GM12801 (cell line): Measurements from ENCODE around the gene NACAD.

Experiments used
- TF ChIP-seq, protein P1 (sequence below): IDR thresholded peaks from one replicate; pipeline ENCODE4 v1.5.1; 2011; ENCODE audit warnings: control low read depth; ENCODE audit not compliant: insufficient read length; ENCODE audit errors: extremely low read depth

The NACAD gene

DNA sequence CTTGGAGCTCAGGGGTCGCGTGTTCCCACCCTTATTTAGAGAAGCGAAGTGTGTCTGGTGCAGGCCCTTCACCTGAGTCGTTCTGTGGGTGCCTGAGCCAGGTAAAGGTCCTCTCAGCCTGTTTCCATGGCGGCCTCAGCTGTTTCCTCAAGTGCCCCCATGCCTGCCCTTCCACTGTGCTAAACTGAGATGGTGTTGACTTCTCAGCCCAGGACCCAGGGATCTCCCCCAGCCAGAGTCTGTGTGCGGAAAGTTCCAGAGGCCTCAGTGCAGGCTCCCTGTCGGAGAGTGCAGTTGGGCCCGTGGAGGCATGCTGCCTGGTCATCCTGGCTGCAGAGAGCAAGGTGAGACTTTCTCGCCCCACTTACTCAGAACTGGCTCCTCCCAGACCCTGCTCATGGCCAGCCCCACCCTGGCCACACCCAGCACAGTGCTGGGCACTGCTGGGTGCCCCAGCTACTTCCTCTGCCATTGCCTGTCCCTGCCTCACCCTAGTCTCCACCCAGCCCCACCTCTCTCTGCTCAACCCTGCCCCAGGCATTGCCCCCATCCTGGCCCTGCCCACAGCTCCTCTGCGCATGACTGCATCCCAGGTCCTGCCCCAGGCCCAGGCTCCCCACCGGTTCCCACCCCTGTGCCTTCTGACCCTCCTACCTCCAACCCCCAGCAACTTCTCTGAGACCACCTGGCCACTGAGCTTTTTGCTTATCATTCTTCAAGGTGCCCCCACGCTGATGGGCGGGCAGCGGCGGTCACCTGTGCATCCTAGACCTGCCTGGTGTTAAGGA, 20.3 kb downstream of the NACAD start:
- TF ChIP-seq, protein P1, sequence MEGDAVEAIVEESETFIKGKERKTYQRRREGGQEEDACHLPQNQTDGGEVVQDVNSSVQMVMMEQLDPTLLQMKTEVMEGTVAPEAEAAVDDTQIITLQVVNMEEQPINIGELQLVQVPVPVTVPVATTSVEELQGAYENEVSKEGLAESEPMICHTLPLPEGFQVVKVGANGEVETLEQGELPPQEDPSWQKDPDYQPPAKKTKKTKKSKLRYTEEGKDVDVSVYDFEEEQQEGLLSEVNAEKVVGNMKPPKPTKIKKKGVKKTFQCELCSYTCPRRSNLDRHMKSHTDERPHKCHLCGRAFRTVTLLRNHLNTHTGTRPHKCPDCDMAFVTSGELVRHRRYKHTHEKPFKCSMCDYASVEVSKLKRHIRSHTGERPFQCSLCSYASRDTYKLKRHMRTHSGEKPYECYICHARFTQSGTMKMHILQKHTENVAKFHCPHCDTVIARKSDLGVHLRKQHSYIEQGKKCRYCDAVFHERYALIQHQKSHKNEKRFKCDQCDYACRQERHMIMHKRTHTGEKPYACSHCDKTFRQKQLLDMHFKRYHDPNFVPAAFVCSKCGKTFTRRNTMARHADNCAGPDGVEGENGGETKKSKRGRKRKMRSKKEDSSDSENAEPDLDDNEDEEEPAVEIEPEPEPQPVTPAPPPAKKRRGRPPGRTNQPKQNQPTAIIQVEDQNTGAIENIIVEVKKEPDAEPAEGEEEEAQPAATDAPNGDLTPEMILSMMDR = no peak

DNA sequence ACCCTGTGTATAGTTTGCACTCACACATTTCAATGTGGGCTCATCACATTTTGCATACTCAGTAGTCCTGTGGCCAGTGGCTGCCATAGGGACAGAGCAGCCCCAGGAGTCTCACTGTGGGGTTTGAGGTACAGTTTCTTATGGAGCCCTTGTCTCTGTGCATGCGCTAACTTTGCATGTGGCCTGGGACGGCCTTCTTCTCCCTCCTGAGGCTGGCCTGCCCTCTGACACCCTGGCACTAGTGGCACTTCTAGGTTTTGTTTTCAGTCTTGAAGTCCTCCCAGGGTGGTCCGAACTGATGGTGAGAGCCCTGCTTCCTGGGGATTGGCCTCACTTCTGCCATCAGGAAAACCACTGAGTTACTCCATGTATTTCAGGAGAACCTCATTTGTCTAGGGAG, 21.2 kb downstream of the NACAD start:
- TF ChIP-seq, protein P1 = no peak

DNA sequence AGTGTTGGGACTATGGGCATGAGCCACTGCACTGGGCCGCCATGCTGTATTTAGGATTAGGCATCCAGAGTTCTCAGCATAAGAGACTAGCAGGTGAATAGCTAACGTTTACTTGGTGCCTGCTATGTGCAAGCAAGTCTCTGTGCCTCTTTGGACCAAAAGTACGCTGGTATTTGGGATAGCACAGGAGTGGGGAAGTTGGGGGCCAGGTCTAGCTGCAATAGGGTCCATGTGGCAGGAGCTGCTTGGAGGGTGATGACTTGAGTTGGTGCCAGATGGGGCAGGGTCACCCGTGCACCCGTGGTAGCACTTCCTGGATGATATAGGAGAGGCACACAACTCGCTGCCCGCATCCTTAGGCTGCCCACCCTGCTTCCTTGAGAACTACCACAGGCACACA, 22.4 kb downstream of the NACAD start:
- TF ChIP-seq, protein P1 = no peak

DNA sequence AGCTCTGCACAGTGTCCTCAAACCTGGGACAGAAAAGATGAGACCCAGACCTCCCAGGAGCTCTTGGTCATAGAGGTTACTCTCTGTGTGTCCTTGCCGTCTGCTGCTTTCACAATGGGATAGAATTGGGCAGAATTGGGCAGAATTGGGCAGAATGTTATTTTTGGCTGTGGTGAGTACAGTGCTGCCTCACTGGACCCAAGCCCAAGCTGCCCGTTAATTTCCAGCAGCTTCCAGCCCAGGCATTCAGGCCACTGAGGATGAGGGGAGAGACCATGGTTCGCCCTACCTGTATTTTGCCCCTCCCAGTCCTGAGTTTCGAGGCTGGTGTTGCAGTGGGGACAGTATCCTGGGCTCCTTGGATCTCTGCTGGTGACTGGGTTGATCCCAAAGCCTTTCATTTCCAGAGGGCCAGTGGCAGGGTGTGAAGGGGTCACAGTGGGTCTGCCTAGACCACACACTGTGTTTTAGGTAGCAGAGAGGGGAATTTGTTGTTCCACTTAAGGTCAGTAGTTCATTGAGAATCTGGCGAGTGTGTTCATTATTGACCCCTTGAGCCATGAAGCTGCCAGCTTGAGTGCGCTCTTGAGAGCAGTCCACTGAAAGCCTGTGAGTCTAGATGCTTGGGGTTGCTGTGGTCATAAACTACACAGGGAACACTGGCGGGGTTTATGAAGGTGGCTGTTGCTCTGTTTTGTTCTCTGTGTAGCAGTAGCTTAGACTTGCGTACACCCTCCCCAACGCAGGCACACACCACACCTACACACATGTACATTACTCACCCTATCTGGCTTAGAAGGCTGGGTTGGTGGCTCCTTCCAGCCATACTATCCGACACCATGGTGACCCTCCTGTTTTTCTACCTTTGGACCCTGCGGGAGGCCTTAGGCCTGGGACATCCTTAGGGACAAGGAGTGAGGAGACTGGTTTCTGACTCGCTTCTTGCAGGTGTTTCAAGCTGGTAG, 23.5 kb downstream of the NACAD start:
- TF ChIP-seq, protein P1 = no peak

DNA sequence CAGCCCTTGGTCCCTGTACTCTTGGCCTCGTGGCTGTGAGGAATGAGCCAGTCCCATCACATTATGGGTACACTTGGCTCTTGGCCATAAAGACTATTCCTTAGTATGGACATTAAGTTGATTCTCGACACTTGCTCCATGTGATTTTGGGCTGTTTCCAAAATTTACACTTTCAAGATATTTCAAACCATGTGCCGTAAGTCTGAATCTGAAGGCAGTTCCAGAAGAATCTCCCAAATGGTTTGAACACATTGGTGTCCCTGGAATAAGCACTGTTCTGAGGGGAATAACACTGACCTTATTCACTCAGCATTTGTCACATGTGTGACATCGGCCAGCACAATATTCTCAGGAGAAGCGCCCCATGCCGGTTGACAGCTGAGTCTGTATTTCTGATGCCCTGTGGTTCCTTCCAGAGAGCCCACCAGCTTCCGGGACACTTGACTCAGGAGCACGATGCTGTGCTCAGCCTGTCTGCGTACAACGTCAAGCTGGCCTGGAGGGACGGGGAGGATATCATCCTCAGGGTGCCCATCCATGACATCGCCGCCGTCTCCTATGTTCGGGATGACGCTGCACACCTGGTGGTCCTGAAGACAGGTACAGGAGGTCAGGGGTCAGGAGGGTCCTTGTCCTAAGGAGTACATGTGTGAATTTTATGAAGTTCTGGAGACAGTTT, 24.6 kb downstream of the NACAD start:
- TF ChIP-seq, protein P1 = no peak

DNA sequence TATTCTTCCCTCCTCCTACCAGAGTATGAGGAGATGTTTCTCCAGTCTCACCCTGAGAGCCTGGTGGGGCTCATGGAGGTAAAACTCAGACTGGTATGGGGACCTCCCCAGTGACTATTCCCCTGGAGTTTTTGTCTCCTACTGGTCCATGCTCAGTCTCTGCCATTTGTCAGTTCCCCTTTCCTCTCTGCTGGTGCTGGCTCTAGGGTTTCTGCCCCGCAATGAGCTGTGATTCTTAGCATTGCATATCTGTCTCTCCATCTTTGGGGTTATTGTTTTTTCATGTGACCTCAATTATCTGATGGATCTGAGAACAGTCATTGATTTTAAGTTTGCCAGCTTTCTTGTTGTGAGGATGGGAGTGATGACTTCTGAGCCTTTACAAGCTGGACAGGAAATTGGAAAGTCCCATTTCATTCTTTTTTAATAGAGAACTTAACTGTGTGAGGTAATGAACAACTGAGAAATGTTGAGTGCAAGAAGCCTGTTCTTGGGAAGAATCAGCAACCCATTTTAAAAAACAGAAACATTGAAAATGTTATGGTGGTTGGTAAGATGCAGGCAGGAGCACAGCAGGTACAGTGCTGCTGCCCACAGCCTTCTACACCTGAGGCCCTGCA, 26.9 kb downstream of the NACAD start:
- TF ChIP-seq, protein P1 = no peak

DNA sequence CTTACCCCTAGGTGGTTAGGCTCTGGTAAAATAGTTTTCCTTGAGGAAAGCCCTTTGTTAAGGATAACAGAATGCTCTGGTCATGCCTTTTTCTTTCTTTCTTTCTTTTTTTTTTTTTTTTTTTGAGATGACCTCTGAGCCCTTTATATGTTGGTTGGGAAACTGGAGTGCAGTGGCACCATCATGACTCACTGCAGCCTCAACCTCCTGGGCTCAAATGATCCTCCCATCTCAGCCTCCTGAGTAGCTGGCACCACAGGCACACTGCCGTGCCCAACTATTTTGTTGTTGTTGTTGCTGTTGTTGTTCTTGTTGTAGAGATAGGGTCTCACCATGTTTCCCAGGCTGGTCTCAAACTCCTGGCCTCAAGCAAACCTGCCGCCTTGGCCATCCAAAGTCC, 27.4 kb downstream of the NACAD start:
- TF ChIP-seq, protein P1 = no peak
